Measurements from ENCODE around the gene TMEM245.

DNA sequence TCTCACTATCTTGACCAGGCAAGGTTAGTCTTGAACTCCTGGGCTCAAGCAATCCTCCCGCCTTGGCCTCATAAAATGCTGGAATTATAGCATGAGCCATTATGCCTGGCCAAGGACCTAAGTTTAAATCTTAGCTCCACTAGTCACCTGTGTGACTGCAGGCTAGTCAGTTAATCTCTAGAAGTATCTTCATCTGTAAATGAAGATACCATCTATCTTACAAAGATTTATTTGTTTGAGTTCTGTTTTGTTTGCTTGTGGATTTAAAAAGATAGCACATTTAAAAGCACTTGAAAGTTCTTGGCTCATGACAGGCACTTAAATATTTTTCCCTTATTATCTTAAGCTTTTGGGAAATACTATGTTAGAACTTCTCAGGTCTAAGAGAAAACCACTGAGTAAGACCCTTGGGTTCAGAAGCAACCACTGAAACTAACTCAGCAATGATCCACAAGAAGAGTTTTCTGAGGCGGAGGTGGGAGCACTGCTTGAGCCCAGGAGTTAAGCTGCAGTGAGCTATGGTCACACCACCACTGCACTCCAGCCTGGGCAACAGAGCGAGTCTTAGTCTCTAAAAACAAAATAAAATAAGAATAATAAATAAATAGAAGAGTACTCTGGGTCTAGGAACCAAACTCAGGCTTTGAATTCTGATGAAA is 19.1 kb downstream of the TMEM245 start:
- TF ChIP-seq, protein P1, sequence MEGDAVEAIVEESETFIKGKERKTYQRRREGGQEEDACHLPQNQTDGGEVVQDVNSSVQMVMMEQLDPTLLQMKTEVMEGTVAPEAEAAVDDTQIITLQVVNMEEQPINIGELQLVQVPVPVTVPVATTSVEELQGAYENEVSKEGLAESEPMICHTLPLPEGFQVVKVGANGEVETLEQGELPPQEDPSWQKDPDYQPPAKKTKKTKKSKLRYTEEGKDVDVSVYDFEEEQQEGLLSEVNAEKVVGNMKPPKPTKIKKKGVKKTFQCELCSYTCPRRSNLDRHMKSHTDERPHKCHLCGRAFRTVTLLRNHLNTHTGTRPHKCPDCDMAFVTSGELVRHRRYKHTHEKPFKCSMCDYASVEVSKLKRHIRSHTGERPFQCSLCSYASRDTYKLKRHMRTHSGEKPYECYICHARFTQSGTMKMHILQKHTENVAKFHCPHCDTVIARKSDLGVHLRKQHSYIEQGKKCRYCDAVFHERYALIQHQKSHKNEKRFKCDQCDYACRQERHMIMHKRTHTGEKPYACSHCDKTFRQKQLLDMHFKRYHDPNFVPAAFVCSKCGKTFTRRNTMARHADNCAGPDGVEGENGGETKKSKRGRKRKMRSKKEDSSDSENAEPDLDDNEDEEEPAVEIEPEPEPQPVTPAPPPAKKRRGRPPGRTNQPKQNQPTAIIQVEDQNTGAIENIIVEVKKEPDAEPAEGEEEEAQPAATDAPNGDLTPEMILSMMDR (IDR thresholded peaks at IDR 0.05): no peak
- TF ChIP-seq POLR2A (IDR thresholded peaks at IDR 0.05; ENCODE audit: low read depth) (no peak), EP300 (IDR thresholded peaks at IDR 0.05) (no peak), POLR2AphosphoS5 (IDR thresholded peaks at IDR 0.05) (no peak)

Measured in esophagus muscularis mucosa (tissue), 4 donors.